Measurements from ENCODE around the gene FHIT. TPM values are rescaled to one million over a fixed set of nuclear protein-coding genes. Genes with fewer than 3 reads are reported as not detected.
"Not testable (repeated sequence)": the region's sequence is repeated elsewhere in the genome, so short reads cannot be mapped to it uniquely, and the experiment has no call there.

FHIT gene
- total RNA-seq, 2 donors from 2014 or later: 6.8 to 12.3 TPM

- no peaks in the 10 kb centered on the region for H3K27me3 ChIP-seq (ENCODE audit: control insufficient read depth, insufficient read depth, low read length, poor library complexity, severe bottlenecking)
- 74 to 92% methylated on average over 4 to 7 of the region's 7 CpGs for WGBS, 2 experiments (ENCODE audit: insufficient coverage in 1 of 2, insufficient read length in 1 of 2)
- no peak overlapping the region for H3K27ac Mint-ChIP-seq
- peaks cover under 1% of the 10 kb centered on the region for H3K9me3 ChIP-seq (ENCODE audit: control insufficient read depth, low read length)
- H3K9ac ChIP-seq (ENCODE audit: extremely low read depth, low read length, poor library complexity, severe bottlenecking): no peak overlapping the region
- peaks cover 28% of the 10 kb centered on the region for H3K4me1 Mint-ChIP-seq
- H3K36me3 ChIP-seq (ENCODE audit: control insufficient read depth, insufficient read depth, low read length): no peaks in the 10 kb centered on the region
- H3K4me3 Mint-ChIP-seq: no peak overlapping the region
- H3K4me3 ChIP-seq (ENCODE audit: low read length): no peak overlapping the region
- H3K4me1 ChIP-seq (ENCODE audit: control insufficient read depth, insufficient read depth, low read length): peaks cover 6% of the 10 kb centered on the region
- no peaks in the 10 kb centered on the region for H3K36me3 Mint-ChIP-seq (ENCODE audit: low read depth)
- H3K9me3 Mint-ChIP-seq: peaks cover 2% of the 10 kb centered on the region
- no peak for DNase-seq
- peak overlapping the region; percentile 62 for H3K27ac ChIP-seq (ENCODE audit: low read depth, low read length)
- TF ChIP-seq CTCF (conservative IDR thresholded peaks at IDR 0.05): no peak
- H3K27me3 Mint-ChIP-seq (ENCODE audit: insufficient read depth): no peaks in the 10 kb centered on the region
These were observed 28.8 kb downstream of the FHIT start for GRCh38 chr3:61222467-61222866.

- DNase-seq: no peak
- 93 to 100% methylated on average over 3 to 6 of the region's 6 CpGs for WGBS, 2 experiments (ENCODE audit: insufficient coverage in 1 of 2, insufficient read length in 1 of 2)
- no peak for TF ChIP-seq CTCF (conservative IDR thresholded peaks at IDR 0.05)
- peaks cover 6% of the 10 kb centered on the region for H3K4me1 ChIP-seq (ENCODE audit: control insufficient read depth, insufficient read depth, low read length)
- H3K27me3 ChIP-seq (ENCODE audit: control insufficient read depth, insufficient read depth, low read length, poor library complexity, severe bottlenecking): no peaks in the 10 kb centered on the region
- H3K4me1 Mint-ChIP-seq: peaks cover 28% of the 10 kb centered on the region
- H3K9me3 Mint-ChIP-seq: peaks cover 6% of the 10 kb centered on the region
- no peaks in the 10 kb centered on the region for H3K36me3 ChIP-seq (ENCODE audit: control insufficient read depth, insufficient read depth, low read length)
- H3K9me3 ChIP-seq (ENCODE audit: control insufficient read depth, low read length): peaks cover 5% of the 10 kb centered on the region
- H3K27ac ChIP-seq (ENCODE audit: low read depth, low read length): peak overlapping the region; percentile 62
- no peak overlapping the region for H3K9ac ChIP-seq (ENCODE audit: extremely low read depth, low read length, poor library complexity, severe bottlenecking)
- no peaks in the 10 kb centered on the region for H3K27me3 Mint-ChIP-seq (ENCODE audit: insufficient read depth)
- H3K4me3 ChIP-seq (ENCODE audit: low read length): no peak overlapping the region
- H3K27ac Mint-ChIP-seq: no peak overlapping the region
- no peak overlapping the region for H3K4me3 Mint-ChIP-seq
- H3K36me3 Mint-ChIP-seq (ENCODE audit: low read depth): no peaks in the 10 kb centered on the region
These were observed 29.4 kb downstream of the FHIT start for GRCh38 chr3:61221759-61222362.

- H3K27ac Mint-ChIP-seq: no peak overlapping the region
- H3K4me3 Mint-ChIP-seq: no peak overlapping the region
- H3K27me3 ChIP-seq (ENCODE audit: control insufficient read depth, insufficient read depth, low read length, poor library complexity, severe bottlenecking): no peaks in the 10 kb centered on the region
- no peak for TF ChIP-seq CTCF (conservative IDR thresholded peaks at IDR 0.05)
- H3K27me3 Mint-ChIP-seq (ENCODE audit: insufficient read depth): no peaks in the 10 kb centered on the region
- peaks cover 5% of the 10 kb centered on the region for H3K9me3 ChIP-seq (ENCODE audit: control insufficient read depth, low read length)
- H3K4me1 ChIP-seq (ENCODE audit: control insufficient read depth, insufficient read depth, low read length): peaks cover 3% of the 10 kb centered on the region
- H3K27ac ChIP-seq (ENCODE audit: low read depth, low read length): no peak overlapping the region
- peaks cover 23% of the 10 kb centered on the region for H3K9me3 Mint-ChIP-seq
- WGBS, 2 experiments (ENCODE audit: insufficient coverage in 1 of 2, insufficient read length in 1 of 2): 90 to 92% methylated on average over 4 of the region's 4 CpGs
- no peak for DNase-seq
- H3K9ac ChIP-seq (ENCODE audit: extremely low read depth, low read length, poor library complexity, severe bottlenecking): no peak overlapping the region
- peaks cover 13% of the 10 kb centered on the region for H3K4me1 Mint-ChIP-seq
- peak overlapping the region; percentile 50 for H3K4me3 ChIP-seq (ENCODE audit: low read length)
- no peaks in the 10 kb centered on the region for H3K36me3 ChIP-seq (ENCODE audit: control insufficient read depth, insufficient read depth, low read length)
- H3K36me3 Mint-ChIP-seq (ENCODE audit: low read depth): peaks cover 1% of the 10 kb centered on the region
These were observed 32.7 kb downstream of the FHIT start for GRCh38 chr3:61218504-61218903.

GRCh38 chr3:61216171-61216570, 35.1 kb downstream of the FHIT start:
- not testable (repeated sequence) for H3K27ac ChIP-seq (ENCODE audit: low read depth, low read length); H3K27me3 Mint-ChIP-seq (ENCODE audit: insufficient read depth); H3K27me3 ChIP-seq (ENCODE audit: control insufficient read depth, insufficient read depth, low read length, poor library complexity, severe bottlenecking); H3K9me3 ChIP-seq (ENCODE audit: control insufficient read depth, low read length); H3K9ac ChIP-seq (ENCODE audit: extremely low read depth, low read length, poor library complexity, severe bottlenecking); H3K4me1 ChIP-seq (ENCODE audit: control insufficient read depth, insufficient read depth, low read length); H3K27ac Mint-ChIP-seq; H3K36me3 ChIP-seq (ENCODE audit: control insufficient read depth, insufficient read depth, low read length); H3K4me1 Mint-ChIP-seq; DNase-seq; H3K4me3 Mint-ChIP-seq; H3K4me3 ChIP-seq (ENCODE audit: low read length); H3K36me3 Mint-ChIP-seq (ENCODE audit: low read depth)
- WGBS, 2 experiments (ENCODE audit: insufficient coverage in 1 of 2, insufficient read length in 1 of 2): 89 to 97% methylated on average over 3 of the region's 3 CpGs
- H3K9me3 Mint-ChIP-seq: peaks cover 42% of the 10 kb centered on the region
